Mesothelial cell of epicardium (in vitro differentiated cells): ENCODE data around the gene NEK10. TPM values are rescaled to one million over a fixed set of nuclear protein-coding genes. Genes with fewer than 3 reads are reported as not detected.

Experiments
- DNase-seq, 2 experiments: peaks; one replicate each; pipeline ENCODE4 v3.0.0; 2021; ENCODE audit warnings: low spot score in 2 of 2; ENCODE audit not compliant: unreplicated experiment in 2 of 2
- H3K27ac Mint-ChIP-seq: 2 replicates; pipeline ENCODE4 v1.8.0; 2021; ENCODE audit warnings: mixed read lengths
- H3K27me3 Mint-ChIP-seq: 2 replicates; pipeline ENCODE4 v1.8.0; 2021; ENCODE audit warnings: low read depth, mixed read lengths
- H3K36me3 Mint-ChIP-seq: 2 replicates; pipeline ENCODE4 v1.8.0; 2021; ENCODE audit warnings: mixed read lengths
- H3K4me1 Mint-ChIP-seq: 2 replicates; pipeline ENCODE4 v1.8.0; 2021; ENCODE audit warnings: mixed read lengths
- H3K4me3 Mint-ChIP-seq: 2 replicates; pipeline ENCODE4 v1.8.0; 2021; ENCODE audit warnings: mild to moderate bottlenecking, moderate library complexity, mixed read lengths
- H3K9me3 Mint-ChIP-seq: 2 replicates; pipeline ENCODE4 v1.8.0; 2021; ENCODE audit warnings: mixed read lengths
- total RNA-seq: library from RNA; stranded (reverse); gene quantifications from 3 replicates; pipeline ENCODE4 v1.2.1, GENCODE V29; 2021
- TF ChIP-seq, protein P1 (sequence below): fragments of 200-600 bp; sonication (generic); IDR thresholded peaks from one replicate; pipeline ENCODE4 v1.5.0; 2021; ENCODE audit warnings: antibody characterized with exemption; ENCODE audit not compliant: unreplicated experiment

Gene NEK10
- total RNA-seq, 1 donor from 2014 or later: 1.2 TPM

DNA sequence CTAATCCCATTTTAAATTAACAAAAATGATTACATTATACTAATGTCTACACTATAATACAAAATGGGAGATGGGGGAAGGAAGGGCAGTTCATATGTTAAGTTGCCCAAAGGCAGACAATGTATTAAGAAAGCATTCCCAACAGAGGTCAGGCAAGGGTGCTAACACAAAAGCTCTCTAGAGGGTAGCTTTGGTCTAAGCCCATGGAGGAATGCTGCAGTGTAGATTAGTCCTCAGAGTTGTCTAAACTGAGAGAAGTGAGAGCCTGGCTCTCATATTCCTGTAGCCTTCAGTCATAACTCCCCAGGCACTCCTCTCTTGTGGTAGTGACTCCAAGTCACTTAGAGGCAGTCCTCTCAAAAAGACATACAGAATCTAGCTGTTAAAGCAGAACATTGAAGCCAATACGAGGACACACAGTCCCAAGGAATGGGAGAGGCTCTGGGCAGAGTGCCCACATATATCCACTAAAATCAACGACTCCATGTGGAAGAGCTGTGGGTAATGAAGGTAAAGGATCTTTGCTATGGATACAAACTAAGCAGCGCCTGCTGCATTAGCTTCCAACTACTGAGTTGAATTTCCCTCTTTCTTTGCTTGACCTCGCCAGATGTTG is 14.5 kb downstream of the NEK10 start:
- DNase-seq: no peak
- Mint-ChIP-seq H3K4me1 (peaks cover 3% of the 10 kb centered on the region), H3K36me3 (no peaks in the 10 kb centered on the region), H3K9me3 (no peaks in the 10 kb centered on the region), H3K27me3 (no peaks in the 10 kb centered on the region), H3K4me3 (no peak overlapping the region), H3K27ac (no peak overlapping the region)
- TF ChIP-seq, protein P1, sequence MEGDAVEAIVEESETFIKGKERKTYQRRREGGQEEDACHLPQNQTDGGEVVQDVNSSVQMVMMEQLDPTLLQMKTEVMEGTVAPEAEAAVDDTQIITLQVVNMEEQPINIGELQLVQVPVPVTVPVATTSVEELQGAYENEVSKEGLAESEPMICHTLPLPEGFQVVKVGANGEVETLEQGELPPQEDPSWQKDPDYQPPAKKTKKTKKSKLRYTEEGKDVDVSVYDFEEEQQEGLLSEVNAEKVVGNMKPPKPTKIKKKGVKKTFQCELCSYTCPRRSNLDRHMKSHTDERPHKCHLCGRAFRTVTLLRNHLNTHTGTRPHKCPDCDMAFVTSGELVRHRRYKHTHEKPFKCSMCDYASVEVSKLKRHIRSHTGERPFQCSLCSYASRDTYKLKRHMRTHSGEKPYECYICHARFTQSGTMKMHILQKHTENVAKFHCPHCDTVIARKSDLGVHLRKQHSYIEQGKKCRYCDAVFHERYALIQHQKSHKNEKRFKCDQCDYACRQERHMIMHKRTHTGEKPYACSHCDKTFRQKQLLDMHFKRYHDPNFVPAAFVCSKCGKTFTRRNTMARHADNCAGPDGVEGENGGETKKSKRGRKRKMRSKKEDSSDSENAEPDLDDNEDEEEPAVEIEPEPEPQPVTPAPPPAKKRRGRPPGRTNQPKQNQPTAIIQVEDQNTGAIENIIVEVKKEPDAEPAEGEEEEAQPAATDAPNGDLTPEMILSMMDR: no peak

DNA sequence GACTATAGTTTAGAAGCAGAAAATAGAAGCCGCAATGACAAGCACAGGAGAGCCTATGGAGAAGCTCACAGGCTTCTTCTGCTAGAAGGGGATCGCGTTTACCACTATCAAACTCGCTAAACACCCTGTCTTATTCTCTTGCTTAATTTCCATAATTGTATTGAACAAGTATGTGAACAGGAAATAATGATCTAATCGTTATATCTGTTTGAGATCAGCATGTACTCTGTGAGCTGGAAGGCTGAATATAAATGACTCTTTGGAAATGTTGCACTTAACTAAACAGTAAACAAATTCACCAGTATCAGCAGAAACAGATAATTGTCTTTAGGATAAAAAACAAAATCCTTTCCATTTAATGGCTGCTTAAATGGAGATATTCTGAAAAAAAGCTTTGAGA is 15.0 kb downstream of the NEK10 start:
- Mint-ChIP-seq H3K27me3 (no peaks in the 10 kb centered on the region), H3K9me3 (no peaks in the 10 kb centered on the region), H3K4me1 (peaks cover 3% of the 10 kb centered on the region), H3K4me3 (no peak overlapping the region), H3K36me3 (no peaks in the 10 kb centered on the region), H3K27ac (no peak overlapping the region)
- TF ChIP-seq, protein P1: no peak
- DNase-seq: no peak

DNA sequence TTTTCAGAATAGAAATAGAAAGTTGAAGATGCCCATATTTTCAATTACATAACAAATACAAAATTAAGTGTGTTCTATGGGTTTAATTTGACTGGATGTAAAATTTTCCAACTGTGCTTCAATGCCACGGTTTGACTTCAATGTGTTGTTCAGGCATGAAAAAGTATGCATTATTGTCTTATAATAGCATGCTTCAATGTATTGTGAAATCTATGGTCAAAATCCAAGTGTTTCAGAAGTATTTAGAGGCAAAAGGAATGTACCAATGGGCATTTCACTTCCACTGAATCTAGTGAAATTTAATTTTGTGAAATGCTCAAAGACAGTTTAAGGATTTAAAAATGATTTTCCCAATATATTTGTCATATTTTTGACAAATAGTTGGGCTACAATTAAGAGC is 16.0 kb downstream of the NEK10 start:
- Mint-ChIP-seq H3K4me1 (peaks cover 3% of the 10 kb centered on the region), H3K36me3 (no peaks in the 10 kb centered on the region), H3K9me3 (no peaks in the 10 kb centered on the region), H3K27me3 (no peaks in the 10 kb centered on the region), H3K4me3 (no peak overlapping the region), H3K27ac (no peak overlapping the region)
- no peak for DNase-seq
- TF ChIP-seq, protein P1: no peak

DNA sequence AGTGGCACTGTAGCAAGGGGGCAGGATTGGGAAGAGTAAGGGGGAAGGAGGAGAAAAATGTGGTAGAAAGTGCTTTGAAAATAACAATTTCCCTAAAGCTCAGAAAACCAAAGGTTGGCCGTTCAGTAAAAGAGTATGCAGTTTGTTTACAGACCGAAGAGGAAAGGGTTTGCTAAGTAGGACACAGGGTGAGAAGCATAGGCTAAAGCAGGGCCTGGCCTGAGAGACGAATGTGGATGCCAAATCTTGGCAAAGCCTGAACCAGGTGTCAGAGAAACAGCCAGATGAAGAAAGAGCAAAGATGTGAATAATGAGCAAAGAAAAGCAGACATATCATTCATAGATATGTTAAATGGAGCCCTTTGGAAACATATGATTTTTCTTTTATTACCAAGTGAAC is 17.1 kb downstream of the NEK10 start:
- Mint-ChIP-seq H3K36me3 (no peaks in the 10 kb centered on the region), H3K27ac (no peak overlapping the region), H3K4me3 (no peak overlapping the region), H3K27me3 (no peaks in the 10 kb centered on the region), H3K4me1 (peaks cover 3% of the 10 kb centered on the region), H3K9me3 (no peaks in the 10 kb centered on the region)
- TF ChIP-seq, protein P1: no peak
- DNase-seq: no peak

DNA sequence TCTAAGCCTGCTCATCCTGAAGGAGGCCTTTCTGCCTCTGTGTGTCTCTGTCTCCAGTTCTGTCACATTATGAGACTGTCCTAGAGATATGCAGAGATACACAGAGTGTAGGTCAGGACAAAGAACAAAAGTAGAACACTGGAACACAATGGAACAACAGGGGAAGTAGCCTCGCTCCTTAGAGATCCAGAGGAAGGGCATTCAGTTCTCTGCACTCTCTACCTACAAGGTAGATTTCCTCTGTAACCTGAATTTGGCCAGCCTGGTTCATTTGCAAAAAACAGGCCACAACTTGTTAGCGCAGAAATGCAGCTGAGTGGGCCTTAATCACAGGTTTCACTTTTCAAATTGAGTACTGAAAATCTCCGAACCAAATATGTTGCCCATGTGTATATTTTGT is 19.4 kb downstream of the NEK10 start:
- Mint-ChIP-seq H3K27me3 (no peaks in the 10 kb centered on the region), H3K4me1 (peaks cover 6% of the 10 kb centered on the region), H3K27ac (no peak overlapping the region), H3K4me3 (no peak overlapping the region), H3K36me3 (no peaks in the 10 kb centered on the region), H3K9me3 (no peaks in the 10 kb centered on the region)
- DNase-seq: no peak
- TF ChIP-seq, protein P1: no peak
